PC-3 (cell line): ENCODE results near the gene SLCO2A1. TPM values are rescaled to one million over a fixed set of nuclear protein-coding genes. Genes with fewer than 3 reads are reported as not detected.

Experiments used
- ATAC-seq: fragments of 200-7000 bp; cut with Tn5 transposase; 2 replicates; pipeline ENCODE4 v1.9.1; 2020; ENCODE audit warnings: mild to moderate bottlenecking, moderate library complexity
- Bru-seq: library from RNA; stranded (reverse); fragments of 400-500 nt; gene quantifications from one replicate; lab custom pipeline; 2021; lab: Mats Ljungman, UMichigan
- BruChase-seq, 2 experiments: library from RNA; stranded (reverse); fragments of 400-500 nt; gene quantifications; one replicate each; lab custom pipeline; 2021; lab: Mats Ljungman, UMichigan
- BruUV-seq: library from RNA; stranded (reverse); fragments of 400-500 nt; replicated peaks from 2 replicates; lab custom pipeline; 2021; lab: Mats Ljungman, UMichigan
- CTCF ChIA-PET: fragments of 300-600 bp; sonication (Branson Sonifier 250); formaldehyde crosslinking; loops from one replicate; lab custom pipeline; 2022; ENCODE audit warnings: antibody characterized with exemption; lab: Charles Lee
- POLR2A ChIA-PET: fragments of 300-600 bp; sonication (Branson Sonifier 250); formaldehyde crosslinking; loops from one replicate; lab custom pipeline; 2022; ENCODE audit warnings: antibody characterized with exemption; ENCODE audit not compliant: unreplicated experiment; lab: Charles Lee
- DNase-seq: peaks from one replicate; pipeline ENCODE4 v3.0.0-alpha.2; 2015
- H2AFZ ChIP-seq: fragments of 300-600 bp; sonication (generic); 2 replicates; pipeline ENCODE4 v1.6.0; 2016; ENCODE audit warnings: antibody characterized with exemption, low read length
- H3F3A ChIP-seq: fragments of 300-600 bp; sonication (generic); one replicate; pipeline ENCODE4 v1.6.0; 2017; ENCODE audit warnings: antibody characterized with exemption, low read length, control low read depth, mild to moderate bottlenecking; ENCODE audit not compliant: unreplicated experiment
- H3K27ac ChIP-seq: fragments of 300-600 bp; sonication (generic); 2 replicates; pipeline ENCODE4 v1.5.1; 2016; ENCODE audit warnings: mild to moderate bottlenecking, low read length
- H3K27me3 ChIP-seq: fragments of 300-600 bp; sonication (generic); 2 replicates; pipeline ENCODE4 v1.6.1; 2016; ENCODE audit warnings: low read length, mixed read lengths
- H3K36me3 ChIP-seq: fragments of 300-600 bp; sonication (generic); 2 replicates; pipeline ENCODE4 v1.6.1; 2016; ENCODE audit warnings: low read depth, mixed run types, low read length, mixed read lengths
- H3K4me1 ChIP-seq: fragments of 300-600 bp; sonication (generic); 2 replicates; pipeline ENCODE4 v1.5.1; 2016; ENCODE audit warnings: low read length; ENCODE audit not compliant: insufficient read depth
- H3K4me2 ChIP-seq: fragments of 300-600 bp; sonication (generic); 2 replicates; pipeline ENCODE4 v1.6.0; 2016; ENCODE audit warnings: low read length
- H3K4me3 ChIP-seq: fragments of 300-600 bp; sonication (generic); 2 replicates; pipeline ENCODE4 v1.5.1; 2016; ENCODE audit warnings: mild to moderate bottlenecking, low read length, mixed read lengths
- H3K79me2 ChIP-seq: fragments of 300-600 bp; sonication (generic); 2 replicates; pipeline ENCODE4 v1.6.1; 2017; ENCODE audit warnings: low read length, mixed read lengths
- H3K9ac ChIP-seq: fragments of 300-600 bp; sonication (generic); 2 replicates; pipeline ENCODE4 v1.6.0; 2016; ENCODE audit warnings: mild to moderate bottlenecking, low read length
- H3K9me2 ChIP-seq: fragments of 300-600 bp; sonication (generic); replicated peaks from 2 replicates; pipeline ENCODE4 v1.6.1; 2016; ENCODE audit warnings: mixed run types, low read length, mixed read lengths
- H3K9me3 ChIP-seq: fragments of 300-600 bp; sonication (generic); 2 replicates; pipeline ENCODE4 v1.6.1; 2016; ENCODE audit warnings: low read length, mixed read lengths
- H4K20me1 ChIP-seq: fragments of 300-600 bp; sonication (generic); 2 replicates; pipeline ENCODE4 v1.6.1; 2016; ENCODE audit warnings: low read length, mixed read lengths
- EZH2 ChIP-seq: fragments of 300-600 bp; sonication (generic); IDR thresholded peaks from one replicate; pipeline ENCODE4 v1.6.1; 2017; ENCODE audit warnings: antibody characterized with exemption, mild to moderate bottlenecking, low read length; ENCODE audit not compliant: unreplicated experiment
- EZH2phosphoT487 ChIP-seq: fragments of 300-600 bp; sonication (generic); IDR thresholded peaks from 2 replicates; pipeline ENCODE4 v1.6.1; 2018; ENCODE audit warnings: mild to moderate bottlenecking, antibody characterized with exemption, low read length, borderline replicate concordance
- intact Hi-C: fragments of 100-400 bp; cut with micrococcal nuclease; formaldehyde crosslinking; loops from 2 replicates; pipeline ENCODE4 v1.9.0; 2023
- long read RNA-seq: library from polyadenylated mRNA; unstranded; transcript quantifications from one replicate; pipeline ENCODE4 v2.0.0, GENCODE V29; 2021; ENCODE audit not compliant: unreplicated experiment
- total RNA-seq: library from RNA; depleted of rRNA; stranded (reverse); fragments of >200 nt; gene quantifications from 2 replicates; pipeline ENCODE4 v1.2.3, GENCODE V29; 2014; rRNA removed
- TF ChIP-seq, protein P1 (sequence below): fragments of 300-600 bp; sonication (generic); conservative IDR thresholded peaks from 2 replicates; pipeline ENCODE4 v1.5.1; 2017; ENCODE audit warnings: antibody characterized with exemption, low read depth, mild to moderate bottlenecking, low read length

SLCO2A1 gene
- total RNA-seq, result not detected in 2 replicates
- Bru-seq, nascent RNA, result percentile 3 among the genes with signal in this experiment
- BruChase-seq, experiment 1, labeled RNA remaining after a 6-hour chase, result percentile 6 among the genes with signal in this experiment
- percentile 3 among the genes with signal in this experiment for BruChase-seq, experiment 2, labeled RNA remaining after a 2-hour chase
- long read RNA-seq, result 0 reads

DNA sequence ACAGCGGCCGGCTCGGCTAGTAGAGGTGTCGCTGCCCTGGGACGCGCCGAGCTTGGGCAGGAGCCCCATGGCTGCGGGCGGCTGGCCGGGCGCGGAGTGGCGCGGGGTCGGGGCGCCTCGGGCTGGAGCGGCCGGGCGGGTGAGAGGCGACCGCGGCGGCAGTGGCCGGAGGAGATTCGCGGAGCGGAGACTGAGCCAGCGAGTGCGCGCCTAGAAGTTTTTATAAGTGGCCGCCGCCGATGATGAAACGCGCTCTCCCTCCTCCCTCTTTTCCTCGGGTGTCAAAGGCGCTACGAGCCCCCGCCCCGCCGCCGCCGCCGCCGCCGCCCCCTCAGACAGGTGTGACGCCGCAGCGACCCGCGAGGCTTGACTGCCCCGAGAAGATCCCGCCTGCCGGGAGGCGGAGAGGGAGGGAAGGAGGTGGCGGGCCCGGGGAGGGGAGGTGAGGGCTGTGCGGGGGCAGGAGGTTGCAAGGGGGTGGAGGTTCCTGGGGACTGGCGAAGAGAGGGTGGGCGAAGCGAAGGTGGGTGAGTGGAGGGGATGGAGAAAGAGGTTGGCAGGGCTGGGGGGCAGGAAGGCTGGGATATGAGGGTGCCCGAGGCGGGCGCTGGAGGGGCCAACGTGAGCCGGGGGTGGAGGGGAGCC is at the start of gene SLCO2A1:
Gene SLCO2A1, minus strand, starts transcription at position 192 of the 645 bp plus-strand sequence. Its CDS starts 123 bp downstream, at position 69.
- peak within 1 kb of the TSS; percentile 60 for H3K4me3 ChIP-seq
- DNase-seq, result no peak
- CTCF ChIA-PET, result no interaction called here

DNA sequence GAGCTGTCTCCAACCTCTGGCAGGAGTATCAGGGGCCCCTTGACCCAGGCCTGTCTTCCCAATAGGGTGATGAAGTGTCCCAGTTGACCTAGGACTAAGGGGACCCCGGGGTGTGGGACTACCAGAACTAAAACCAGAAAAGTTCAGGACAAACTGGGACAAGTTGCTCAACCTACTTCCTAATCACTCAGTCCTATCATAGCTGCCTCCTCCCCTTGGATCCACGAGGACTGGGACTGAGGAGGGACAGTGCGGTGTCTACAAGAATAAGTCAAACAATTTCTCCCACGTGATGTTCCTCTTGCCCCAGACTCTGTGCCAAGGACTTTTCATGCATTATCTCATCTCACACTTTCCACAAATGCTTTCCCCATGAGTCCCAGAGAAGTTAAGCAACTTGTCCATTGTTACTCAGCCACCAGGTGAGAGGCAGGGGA is 49.4 kb upstream of the SLCO2A1 start:
- peaks cover 4% of the 10 kb centered on the region; the same call in 1 of the 2 replicates for H3K4me1 ChIP-seq
- ATAC-seq, result no peak
- no peaks in the 10 kb centered on the region for H4K20me1 ChIP-seq
- CTCF ChIA-PET, result no interaction called here
- POLR2A ChIA-PET, result no interaction called here
- peak overlapping the region; percentile 60 for H3K27ac ChIP-seq
- no peak for TF ChIP-seq EZH2phosphoT487
- no peak for TF ChIP-seq EZH2
- TF ChIP-seq, protein P1, sequence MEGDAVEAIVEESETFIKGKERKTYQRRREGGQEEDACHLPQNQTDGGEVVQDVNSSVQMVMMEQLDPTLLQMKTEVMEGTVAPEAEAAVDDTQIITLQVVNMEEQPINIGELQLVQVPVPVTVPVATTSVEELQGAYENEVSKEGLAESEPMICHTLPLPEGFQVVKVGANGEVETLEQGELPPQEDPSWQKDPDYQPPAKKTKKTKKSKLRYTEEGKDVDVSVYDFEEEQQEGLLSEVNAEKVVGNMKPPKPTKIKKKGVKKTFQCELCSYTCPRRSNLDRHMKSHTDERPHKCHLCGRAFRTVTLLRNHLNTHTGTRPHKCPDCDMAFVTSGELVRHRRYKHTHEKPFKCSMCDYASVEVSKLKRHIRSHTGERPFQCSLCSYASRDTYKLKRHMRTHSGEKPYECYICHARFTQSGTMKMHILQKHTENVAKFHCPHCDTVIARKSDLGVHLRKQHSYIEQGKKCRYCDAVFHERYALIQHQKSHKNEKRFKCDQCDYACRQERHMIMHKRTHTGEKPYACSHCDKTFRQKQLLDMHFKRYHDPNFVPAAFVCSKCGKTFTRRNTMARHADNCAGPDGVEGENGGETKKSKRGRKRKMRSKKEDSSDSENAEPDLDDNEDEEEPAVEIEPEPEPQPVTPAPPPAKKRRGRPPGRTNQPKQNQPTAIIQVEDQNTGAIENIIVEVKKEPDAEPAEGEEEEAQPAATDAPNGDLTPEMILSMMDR, result no peak
- H2AFZ ChIP-seq, result no peak overlapping the region
- intact Hi-C loops, result no loop called here
- 0 out of 2 replicates have a peak, but pooled peaks cover 4% of the 10 kb centered on the region for H3K9me3 ChIP-seq
- H3K4me3 ChIP-seq, result no peak overlapping the region
- no peaks in the 10 kb centered on the region for H3F3A ChIP-seq
- no peak overlapping the region for H3K4me2 ChIP-seq
- no peaks in the 10 kb centered on the region for H3K79me2 ChIP-seq
- no peak overlapping the region for H3K9ac ChIP-seq
- no TSS peak for BruUV-seq
- DNase-seq, result peak; percentile 39
- no peaks in the 10 kb centered on the region for H3K9me2 ChIP-seq
- H3K27me3 ChIP-seq, result no peaks in the 10 kb centered on the region
- no peaks in the 10 kb centered on the region; the same call in 1 of the 2 replicates for H3K36me3 ChIP-seq

More for the DNA sequence above, at the start of gene SLCO2A1:
- Histone ChIP-seq H3K79me2 (no peaks in the 10 kb centered on the region), H3K27me3 (peaks cover 7% of the 10 kb centered on the region; the same call in 1 of the 2 replicates), H2AFZ (peak within 1 kb of the TSS; percentile 55; the same call in 1 of the 2 replicates), H4K20me1 (no peaks in the 10 kb centered on the region), H3K9ac (no peak within 1 kb of the TSS), H3K36me3 (no peaks in the 10 kb centered on the region), H3K9me2 (no peaks in the 10 kb centered on the region), H3F3A (no peaks in the 10 kb centered on the region), H3K4me2 (peak within 1 kb of the TSS; percentile 71), H3K27ac (no peak within 1 kb of the TSS), H3K9me3 (no peaks in the 10 kb centered on the region), H3K4me1 (no peaks in the 10 kb centered on the region)
- POLR2A ChIA-PET, result no interaction called here
- ATAC-seq, result peak; percentile 27; the same call in 1 of the 2 replicates
- intact Hi-C loops, result no loop called here
- no peak for TF ChIP-seq EZH2
- TF ChIP-seq, protein P1, result no peak
- TF ChIP-seq EZH2phosphoT487, result no peak
- BruUV-seq, result no TSS peak
